HG02970 (cell line): ENCODE results near the gene MAPT.

Source experiments
- ATAC-seq: cut with Tn5 transposase; IDR thresholded peaks from one replicate; pipeline ENCODE4 v1.9.1; 2021; ENCODE audit warnings: mild to moderate bottlenecking, moderate library complexity, moderate number of reproducible peaks; ENCODE audit not compliant: unreplicated experiment, low FRiP score

Gene MAPT

DNA sequence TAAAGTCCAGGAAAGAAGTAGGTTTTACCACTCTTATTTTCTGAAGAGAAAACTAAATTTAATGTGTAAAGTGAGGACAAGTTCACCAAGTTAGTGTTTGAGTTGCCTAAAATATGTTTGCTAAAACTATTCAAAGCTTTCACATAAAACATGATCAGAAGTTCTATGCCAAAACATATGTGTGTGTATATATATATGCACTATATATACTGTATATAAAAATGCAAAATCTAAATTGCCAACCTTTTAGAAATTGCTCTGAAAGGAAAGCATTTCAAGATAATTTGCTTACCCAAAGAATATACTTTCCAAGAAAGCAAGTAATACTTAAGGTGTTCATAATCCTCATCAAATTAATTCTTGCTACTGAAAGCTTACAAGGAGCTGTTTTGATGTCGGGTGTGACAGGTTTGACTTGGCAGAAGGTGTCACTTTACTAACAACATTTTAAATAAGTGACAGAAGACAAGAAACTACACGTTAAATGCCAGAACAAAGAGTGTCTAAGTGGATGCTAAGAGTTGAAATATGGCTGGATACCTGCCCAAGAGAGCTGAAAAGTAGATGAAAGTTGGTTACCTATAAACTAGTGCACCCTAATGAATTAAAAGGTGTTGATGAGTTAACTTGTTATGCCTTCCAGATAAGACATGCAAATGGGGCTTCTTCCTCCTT, 72.4 kb downstream of the MAPT start:
- no peak for ATAC-seq

GRCh38 chr17:45967378-45967777, 73.0 kb downstream of the MAPT start:
- ATAC-seq: no peak

- ATAC-seq: no peak
Observed at GRCh38 chr17:45968732-45969131, 74.4 kb downstream of the MAPT start.

DNA sequence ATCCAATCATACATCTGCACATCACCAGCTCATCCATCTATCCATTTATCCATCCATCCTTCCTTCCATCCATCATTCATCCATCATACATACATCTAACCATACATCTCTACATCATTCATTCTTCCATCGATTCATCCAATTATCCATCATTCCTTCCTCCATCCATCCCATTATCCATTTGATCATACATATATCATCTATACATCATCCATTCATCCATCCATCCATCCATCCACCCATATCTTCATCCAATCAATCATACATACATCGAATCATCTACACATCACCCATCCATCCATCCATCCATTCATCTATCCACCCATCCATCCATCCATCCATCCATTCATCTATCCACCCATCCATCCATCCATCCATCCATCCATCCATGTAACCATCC, 75.4 kb downstream of the MAPT start:
- no peak for ATAC-seq

DNA sequence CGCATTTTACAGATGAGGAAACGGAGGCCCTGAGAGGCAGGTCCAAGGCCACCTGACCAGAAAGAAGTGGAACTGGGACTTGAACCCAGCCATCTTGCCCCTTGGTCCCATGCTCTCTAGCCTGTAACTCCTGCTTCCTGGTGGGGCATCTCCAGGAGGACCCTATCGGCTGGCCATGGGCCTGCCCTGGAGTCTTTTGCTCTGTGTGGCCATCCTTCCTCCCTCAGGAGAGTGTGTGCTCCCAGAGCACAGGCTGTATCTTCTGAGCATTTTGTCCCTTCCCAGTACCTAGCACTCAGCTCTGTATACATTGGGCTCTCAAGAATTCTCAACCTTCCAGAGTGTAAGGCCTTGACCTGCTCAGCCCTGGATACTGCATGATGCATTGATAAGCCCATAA, 76.3 kb downstream of the MAPT start:
- ATAC-seq: no peak

GRCh38 chr17:45971698-45972141, 77.4 kb downstream of the MAPT start:
- no peak for ATAC-seq

- no peak for ATAC-seq
Observed at GRCh38 chr17:45972531-45972930, 78.2 kb downstream of the MAPT start.

GRCh38 chr17:45973099-45973780, 78.9 kb downstream of the MAPT start:
- ATAC-seq: no peak

- no peak for ATAC-seq
Observed at GRCh38 chr17:45973946-45974859, 79.8 kb downstream of the MAPT start.

- no peak for ATAC-seq
Observed at GRCh38 chr17:45974916-45975630, 80.7 kb downstream of the MAPT start.

DNA sequence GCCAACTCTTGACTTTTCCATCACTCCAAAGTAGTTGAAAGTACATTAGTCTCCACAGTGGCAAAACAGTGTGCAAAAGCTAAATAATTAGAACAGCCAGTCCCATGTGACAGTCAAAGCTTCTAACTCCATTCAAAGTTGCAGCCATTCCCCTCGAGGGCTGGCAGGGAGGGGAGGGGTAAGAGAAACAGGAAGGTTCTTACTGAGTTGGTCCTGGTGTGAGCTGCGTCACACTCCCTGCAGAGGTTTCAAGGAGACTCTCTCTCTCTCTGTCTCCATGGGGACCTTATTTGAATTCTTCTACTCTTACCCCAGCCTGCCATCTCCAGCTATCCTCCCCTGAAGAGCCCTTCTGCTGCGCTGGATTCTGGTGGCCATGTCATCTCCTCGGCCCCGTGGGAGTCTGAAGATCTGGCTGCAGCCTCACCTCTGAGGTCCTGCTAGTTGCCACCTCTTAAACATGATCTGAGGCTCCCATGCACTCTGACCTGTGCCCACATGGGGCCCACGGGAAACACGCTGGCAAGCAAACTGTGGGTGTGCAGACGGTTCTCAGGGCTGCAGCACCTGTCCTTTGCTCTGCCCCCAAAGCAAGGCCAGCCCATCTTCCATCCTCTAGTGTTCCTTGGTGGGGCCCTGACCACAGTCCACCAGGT, 81.4 kb downstream of the MAPT start:
- ATAC-seq: no peak

DNA sequence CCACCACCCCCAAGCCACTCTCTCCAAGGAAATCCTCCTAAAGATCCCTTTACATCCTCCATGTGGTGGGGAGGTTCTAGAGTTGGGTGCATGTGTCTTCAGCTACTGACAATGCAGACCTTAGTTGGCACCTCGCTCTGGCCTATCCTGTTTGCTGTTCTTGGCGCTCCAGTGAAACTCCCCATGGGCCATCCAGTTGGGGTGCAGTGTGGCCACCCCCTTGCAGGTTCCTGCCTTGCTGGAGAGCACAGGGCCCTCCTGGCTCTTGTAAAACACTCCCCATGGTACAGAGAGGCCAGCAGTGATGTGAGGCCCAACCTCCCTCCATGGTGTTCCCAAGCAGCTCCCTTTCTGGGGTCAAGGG, 82.0 kb downstream of the MAPT start:
- no peak for ATAC-seq

- ATAC-seq: no peak
Observed at GRCh38 chr17:45976755-45977505, 82.6 kb downstream of the MAPT start.

- ATAC-seq: no peak
Observed at GRCh38 chr17:45977506-45977824, 83.1 kb downstream of the MAPT start.

DNA sequence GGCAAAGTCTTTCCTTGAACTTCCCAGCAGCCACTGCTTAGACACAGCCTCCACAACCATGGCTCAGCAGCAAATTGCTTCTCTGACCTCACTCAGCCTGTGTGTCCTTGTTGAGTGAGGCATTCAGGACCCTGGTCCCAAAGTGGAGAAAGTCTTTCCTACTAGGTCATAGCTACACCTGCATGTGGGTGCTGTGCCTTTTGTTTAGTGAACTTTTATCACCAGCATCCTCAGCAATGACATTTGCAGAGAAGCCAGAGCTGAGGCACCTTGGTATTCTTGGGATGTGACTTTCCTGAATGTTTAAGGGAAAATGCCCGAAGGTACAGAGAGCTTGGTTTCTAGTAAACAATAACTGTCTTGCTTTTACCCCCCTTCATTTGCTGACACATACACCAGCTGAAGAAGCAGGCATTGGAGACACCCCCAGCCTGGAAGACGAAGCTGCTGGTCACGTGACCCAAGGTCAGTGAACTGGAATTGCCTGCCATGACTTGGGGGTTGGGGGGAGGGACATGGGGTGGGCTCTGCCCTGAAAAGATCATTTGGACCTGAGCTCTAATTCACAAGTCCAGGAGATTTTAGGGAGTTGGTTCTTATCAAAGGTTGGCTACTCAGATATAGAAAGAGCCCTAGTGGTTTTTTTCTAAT, 83.7 kb downstream of the MAPT start:
- no peak for ATAC-seq

DNA sequence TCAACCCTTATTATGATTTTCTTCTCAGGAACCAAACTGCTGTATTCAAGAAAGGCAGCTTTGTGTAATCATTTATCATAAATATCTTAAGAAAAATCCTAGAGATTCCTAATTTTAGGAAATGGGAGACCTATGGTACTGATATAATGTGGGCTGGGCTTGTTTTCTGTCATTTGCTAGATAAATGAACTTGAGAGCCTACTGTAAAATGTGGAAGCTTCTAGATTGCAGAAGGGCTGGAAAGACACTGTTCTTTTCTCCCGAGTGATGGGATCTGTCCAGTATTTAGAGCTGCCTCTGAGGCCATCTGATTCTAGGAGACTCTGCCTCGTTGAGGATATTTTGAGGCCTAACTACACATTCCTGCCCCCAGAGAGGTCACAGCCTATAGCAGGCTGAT, 84.8 kb downstream of the MAPT start:
- ATAC-seq: no peak

DNA sequence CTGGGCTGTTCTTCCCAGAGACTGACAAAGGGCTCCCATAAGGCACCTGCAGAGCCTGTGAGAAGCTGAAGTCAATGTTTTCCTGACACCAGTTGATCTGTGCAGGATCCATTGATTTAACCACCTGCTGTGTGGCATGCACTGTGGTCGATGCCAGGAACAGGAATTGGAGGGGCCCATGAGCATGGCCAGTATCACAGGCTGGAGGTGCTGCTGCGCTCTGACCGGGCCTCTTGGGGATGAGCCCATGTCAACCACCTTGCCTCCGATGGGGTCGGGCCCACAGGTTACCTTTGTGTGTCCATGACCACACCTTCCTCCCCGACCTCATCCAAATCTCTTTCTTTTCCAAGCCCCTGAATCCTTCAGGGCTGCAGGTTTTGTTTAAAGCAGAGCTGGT, 86.5 kb downstream of the MAPT start:
- no peak for ATAC-seq

DNA sequence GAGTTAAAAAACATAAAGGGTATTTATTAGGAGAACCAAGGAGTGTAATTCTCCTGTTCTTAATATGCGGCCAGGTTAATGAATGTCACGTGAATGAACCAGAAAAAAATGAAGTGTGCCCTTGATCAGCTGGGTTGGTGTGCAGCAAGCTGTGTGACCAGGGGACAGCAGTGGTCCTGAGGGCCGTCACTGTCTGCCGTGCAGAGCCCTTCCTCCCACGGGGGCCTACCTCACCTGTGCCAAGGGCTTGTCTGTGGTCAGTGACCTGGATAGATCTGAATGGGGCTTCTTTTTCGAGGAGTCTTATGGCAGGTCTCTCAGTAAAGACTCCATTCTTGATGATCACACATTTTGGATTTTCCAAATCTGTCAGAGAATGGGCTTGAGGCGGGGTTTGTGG, 87.0 kb downstream of the MAPT start:
- no peak for ATAC-seq
